GM19238 (cell line): ENCODE measurements around the gene GOLGA6A.
"Not testable (repeated sequence)": the region's sequence is repeated elsewhere in the genome, so short reads cannot be mapped to it uniquely, and the experiment has no call there.

Experiments
- DNase-seq: peaks from one replicate; pipeline ENCODE4 v3.0.0; 2011; ENCODE audit warnings: low spot score; ENCODE audit not compliant: insufficient read length

GOLGA6A gene

DNA sequence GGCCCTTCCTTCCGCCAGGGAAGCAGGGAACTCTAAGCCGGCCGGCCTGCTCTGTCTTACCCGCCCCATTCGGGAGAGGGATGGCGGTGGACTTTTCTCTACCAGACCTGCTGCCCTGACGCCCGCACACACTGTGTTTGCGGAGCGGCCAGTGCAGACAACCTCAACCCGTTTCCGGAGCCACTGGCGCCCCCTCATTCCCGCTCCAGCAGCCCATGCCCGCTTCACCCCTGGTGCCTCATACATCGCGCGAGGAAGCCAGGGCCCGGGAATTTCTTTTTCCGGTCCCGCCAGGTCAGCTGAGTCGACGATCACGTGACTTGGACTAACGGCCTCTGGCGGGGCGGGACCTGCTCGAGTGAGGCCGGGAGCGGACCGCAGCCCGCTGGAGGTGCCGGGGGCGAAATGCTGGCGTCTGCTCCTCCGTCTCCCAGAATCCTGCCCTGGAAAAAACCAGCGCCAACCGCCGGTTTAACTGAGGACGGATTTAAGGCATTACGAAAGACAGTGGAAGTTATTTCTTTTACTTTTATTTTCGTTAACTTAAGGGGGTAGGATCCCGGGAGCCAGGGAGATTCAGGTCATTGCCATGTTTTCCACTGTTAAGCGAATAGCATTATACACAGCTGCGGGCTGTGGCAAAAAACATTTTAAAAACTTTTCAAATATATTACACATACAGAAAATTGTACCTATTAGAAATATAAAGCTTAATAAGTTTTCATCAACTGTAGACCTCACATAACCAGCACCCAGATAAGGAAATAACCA, 17.8 kb upstream of the GOLGA6A start:
- DNase-seq, result peak; percentile 85

DNA sequence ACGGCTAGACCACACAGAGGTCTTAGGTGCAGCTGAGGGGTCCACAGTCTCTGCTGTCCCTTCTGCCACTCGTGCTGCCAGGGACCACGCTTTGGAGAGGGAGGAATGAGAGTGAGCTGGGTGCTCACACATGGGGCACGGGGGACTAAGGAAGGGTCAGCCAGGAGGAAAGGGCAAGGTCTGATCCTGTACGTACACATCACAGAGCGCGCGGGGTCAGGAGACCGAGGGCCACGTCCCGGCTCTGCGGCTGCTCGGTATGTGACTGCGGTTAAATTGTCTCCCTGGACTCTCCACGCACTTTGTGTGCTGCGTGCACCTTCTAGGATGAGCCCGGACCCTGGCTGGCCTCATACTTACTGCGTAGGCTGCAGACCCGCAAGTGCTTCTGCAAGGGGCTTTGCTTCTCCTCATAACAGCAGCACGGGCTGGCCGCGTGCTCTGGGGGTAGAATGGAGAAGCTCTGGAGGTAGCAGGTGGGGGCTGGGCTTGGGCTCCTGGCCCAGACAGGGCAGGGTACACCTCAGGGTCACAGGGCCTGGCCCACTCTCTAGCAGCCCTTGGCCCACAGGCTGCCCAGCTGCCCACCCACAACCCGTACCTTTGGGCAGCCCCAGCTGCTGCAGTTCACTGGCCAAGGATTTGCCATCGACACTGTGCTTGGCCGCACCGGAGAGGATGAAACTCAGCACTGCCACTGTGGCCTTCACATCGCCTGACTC, 14.6 kb upstream of the GOLGA6A start:
- not testable (repeated sequence) for DNase-seq

DNA sequence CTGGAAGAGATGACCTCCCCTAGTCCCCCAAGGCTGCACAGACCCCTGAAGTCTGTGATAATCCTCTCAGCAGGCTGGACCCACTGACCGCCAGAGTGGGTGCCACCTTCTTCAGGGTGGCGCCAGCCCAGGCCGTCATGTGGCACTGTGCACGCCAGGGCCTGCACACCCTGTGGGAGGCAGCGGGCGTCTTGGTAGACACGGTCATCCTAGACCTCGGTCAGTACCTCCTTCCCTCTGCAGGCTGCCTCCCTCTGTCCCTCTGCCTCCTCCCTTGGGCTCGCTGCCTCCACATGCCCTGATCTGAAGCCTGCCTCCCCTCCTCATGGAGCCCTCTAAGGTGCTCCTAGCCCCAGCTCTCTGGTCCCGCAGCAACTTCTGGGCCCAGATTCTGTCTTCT, 13.3 kb upstream of the GOLGA6A start:
- DNase-seq, result not testable (repeated sequence)

DNA sequence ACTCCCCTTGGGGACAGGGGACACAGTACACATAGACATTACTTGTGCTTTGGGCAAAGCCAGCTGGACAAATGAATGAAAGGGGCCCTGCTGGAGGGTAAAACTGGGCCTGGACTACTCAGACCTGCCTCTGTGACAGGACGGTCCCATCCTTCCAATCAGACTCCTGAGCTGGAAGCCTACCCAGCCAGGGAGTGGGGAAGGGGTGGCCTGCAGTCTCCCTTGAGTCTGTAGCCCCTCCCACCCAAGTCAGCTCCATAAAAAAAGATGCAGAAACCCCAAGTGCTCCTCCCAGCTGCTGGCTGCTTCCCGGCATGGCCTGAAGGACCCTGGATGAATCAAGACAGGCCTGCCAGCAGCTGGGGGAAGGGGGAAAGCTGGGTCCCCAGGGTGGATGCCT, 12.2 kb upstream of the GOLGA6A start:
- DNase-seq, result not testable (repeated sequence)

DNA sequence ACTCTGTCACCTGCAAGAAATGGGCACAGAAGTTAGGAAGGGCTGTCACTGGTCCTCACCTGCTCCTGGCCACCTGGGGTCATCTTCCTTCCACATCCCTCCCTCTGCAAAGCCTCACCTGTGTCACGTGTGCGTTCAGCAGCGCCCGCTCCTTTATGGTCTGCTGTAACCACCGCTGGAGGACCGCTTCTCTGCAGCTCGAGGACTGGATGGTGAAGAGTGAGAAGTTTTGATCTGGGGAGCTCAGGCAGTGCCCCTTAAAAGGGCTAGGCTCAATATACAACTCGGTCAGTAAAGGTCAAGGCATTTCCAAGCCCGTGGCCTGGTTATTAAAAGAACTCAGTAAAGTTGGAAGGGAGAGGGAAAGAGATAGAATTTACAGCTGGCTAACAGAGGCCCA, 6.6 kb downstream of the GOLGA6A start:
- DNase-seq, result not testable (repeated sequence)

DNA sequence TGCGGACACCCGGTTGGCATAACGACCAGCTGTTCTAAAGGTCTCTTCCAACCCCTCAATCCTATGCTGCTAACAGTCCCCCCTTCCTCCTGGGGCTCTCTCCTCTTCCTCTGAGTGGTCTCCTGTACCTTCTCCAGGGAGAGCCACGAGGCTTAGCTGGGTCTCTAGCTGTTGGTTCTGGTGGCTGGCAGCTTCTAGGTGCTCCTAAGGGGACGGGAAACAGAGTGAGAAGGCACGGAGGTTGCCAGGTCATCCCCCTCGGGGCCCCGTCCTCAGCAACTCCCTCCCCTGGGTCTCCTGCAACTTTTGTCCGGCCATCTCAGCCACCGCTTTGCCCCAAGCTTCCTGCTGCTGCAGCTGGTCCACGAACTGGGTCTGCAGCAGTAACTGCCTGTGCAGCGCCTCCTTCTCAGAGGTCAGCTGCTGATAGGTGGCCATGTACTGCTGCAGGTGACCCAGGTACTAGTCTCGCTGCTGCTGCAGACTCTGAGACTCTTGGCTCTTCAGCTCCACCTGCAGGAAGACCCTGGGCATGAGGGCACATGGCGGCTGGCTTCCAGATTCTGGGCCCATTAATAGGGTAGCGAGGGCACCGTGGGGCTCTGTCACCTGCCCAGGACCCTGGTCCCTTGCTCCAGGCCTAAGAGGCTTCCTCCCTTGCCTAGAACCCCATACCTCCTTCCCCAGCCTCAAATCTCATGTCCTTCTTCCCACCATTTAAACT, 9.6 kb downstream of the GOLGA6A start:
- not testable (repeated sequence) for DNase-seq

DNA sequence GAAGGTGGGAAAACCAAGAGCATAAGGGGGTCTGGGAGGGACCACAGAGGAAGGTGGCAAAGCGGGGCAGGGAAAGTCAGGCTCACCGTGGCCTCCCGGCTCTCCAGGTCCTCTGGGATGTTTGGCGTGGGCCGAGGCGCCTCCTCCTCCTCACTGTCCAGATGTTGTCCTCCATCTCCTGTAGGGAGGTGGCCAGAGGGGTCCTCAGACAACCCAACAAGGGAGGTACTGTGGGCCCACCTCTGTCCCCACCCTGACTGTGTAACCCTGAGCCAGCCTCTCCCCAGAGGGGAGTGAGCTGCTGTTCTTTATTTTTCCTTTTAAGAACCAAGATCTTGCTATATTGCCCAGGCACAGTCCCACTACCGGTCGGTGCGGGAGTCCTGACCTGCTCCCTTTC, 10.2 kb downstream of the GOLGA6A start:
- not testable (repeated sequence) for DNase-seq

DNA sequence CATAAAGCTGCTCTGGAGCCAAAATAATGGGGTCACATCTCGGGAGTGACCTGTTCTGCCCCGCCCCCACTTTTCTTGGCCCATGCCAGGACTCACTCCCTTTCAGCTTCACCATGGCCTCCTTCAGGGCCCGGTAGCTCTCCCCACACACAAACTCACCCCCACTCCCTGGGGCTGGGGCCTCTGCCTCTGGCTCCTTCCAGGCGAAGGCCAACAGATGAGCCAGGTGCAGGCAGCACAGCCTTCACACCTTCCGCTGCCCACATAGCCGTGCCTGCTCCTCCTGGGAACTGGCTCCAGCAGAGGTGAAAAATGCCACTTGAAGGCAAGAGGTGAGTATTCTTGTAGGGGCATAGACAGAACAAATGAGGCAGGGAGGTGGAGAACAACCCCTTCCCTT, 10.7 kb downstream of the GOLGA6A start:
- DNase-seq, result not testable (repeated sequence)

DNA sequence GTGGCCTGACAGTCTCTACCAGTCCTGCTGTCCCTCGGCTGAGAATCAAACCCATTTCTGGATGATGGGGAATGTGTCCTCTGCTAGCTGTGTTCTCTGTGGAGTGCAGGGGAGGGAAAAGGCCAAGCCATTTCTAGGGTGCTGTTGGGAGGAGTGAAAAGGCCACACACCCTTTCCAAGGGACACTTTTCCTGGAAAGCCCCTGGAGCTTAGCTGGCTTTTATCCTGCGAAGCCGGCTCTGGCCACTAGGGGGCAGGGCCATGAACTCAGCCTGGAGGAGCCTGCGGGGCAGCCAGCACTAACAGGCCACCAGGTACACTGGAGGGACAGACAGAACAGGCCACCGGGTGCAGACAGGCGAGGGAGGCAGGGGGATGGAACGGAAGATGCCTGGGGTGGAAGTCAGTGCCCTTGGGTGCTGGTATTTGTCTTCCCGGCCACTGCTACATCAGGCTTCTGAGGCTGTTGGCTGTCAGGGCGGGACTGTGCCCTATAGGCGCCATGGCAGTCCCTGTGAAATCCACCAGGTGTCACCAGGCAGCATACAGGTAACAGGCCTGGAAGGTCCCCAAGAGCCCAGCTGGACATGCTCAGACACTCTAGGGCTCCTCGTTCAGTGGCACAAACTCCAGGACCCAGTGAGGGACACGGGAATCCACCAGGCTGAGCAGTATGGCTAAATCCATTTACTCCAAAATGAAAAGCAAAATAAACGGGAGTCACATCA, 16.5 kb downstream of the GOLGA6A start:
- DNase-seq, result not testable (repeated sequence)

DNA sequence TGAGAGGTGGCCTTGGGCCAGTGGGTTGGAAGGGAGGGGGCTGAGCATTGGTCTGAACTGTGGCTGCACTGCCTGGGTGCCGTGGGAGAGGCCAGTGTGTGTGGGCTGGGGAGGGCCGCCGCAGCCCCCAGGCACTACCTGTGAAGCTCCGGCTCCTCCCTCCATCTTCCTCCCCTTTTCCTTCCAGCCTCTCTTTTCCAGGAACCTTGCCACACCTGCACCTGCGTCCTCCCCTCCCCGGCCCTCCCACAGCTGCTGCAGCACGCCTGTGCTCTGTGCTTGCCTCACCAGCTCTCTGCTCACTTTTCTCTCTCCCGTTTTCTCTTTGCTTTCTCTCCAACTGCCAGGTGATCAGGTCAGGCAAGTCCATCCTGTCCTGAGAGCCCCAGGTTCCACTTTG, 17.5 kb downstream of the GOLGA6A start:
- DNase-seq, result not testable (repeated sequence)

DNA sequence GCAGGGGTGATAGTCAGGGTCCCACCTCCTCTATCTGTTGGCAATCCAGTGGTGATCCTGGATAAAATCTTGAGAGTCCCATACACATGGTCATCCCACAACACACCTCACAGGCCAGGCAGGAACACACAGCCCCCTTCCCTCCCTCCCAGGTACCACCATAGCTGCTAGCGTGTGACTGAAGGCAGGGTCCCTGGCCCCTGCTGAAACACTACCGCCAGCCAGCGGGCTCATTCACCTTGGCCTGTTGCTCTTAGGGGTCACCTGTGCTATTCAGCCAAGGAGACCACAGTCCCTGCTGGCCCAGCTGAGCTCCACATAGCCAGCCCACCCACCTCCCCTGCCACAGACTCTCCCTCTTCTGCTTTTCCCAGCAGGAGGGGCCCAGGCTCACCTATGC, 18.2 kb downstream of the GOLGA6A start:
- DNase-seq, result not testable (repeated sequence)

DNA sequence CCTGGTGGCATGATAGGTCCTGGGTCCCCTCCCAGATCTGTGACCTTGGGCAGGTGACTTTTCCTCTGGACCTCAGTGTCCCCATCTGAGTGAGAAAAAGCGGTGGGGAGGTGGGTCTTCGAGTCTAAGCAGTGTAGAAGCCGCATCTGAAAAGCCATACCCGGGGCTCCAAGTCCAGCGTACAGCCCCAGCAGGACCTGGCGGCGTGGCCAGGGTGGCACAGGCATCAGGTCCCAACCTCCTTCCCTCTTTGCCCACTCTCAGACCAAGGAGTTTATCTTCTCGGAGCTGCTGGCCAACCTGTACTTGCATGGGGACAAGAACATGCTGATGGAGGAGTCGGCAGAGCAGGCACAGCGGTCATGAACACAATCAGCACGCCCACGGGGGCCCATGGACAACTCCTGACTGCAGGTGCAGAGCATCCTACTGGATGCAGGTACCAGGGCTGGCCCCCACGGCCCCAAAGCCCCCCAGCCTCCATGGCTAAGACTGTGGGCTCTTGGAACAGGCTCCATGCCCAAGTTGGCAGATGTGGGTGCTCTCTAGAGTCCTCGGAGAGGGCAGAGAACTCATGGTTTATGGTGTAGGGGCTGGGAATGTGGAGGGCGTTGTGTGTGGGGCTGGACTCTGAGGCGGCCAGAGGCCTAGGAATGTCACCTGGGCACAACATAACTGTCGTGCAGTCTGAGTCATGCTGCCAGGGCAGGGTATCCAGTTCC, 18.8 kb downstream of the GOLGA6A start:
- DNase-seq, result not testable (repeated sequence)

DNA sequence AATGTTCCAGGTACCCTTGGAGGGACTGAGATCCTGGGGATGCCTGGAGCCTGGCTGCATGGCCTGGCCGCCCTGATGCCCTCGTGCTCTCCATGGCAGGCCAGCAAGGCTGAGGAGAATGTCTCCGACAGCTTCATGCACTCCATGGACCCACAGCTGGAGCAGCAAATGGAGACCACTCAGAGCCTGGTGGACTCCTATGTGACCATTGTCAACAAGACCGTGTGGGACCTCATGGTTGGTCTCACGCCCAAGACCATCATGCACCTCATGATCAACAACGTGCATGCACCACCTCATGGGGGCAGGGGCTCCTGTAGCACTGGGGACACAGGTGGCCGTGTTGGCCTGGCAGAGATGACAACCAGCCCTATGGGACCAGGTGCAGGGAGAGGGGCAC, 19.7 kb downstream of the GOLGA6A start:
- DNase-seq, result no peak

DNA sequence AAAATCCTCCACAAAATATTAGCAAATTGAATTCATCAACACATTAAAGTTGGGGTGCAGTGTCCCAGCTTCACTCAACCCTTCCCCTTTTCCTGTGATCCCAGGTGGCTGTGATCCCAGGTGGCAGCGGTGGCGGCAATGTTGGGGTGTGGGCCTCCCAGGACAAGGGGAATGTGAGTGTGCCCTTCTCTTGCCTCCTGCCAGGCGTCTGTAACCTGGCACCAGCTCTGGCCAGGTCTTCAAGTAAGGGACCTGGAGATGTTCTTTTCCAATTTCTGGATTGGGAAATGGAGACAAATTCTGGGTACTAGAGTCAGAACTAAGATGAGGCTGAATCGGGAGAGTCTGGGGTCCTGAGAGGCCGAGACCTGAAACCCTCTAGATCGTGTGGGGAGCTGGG, 20.1 kb downstream of the GOLGA6A start:
- DNase-seq, result no peak

DNA sequence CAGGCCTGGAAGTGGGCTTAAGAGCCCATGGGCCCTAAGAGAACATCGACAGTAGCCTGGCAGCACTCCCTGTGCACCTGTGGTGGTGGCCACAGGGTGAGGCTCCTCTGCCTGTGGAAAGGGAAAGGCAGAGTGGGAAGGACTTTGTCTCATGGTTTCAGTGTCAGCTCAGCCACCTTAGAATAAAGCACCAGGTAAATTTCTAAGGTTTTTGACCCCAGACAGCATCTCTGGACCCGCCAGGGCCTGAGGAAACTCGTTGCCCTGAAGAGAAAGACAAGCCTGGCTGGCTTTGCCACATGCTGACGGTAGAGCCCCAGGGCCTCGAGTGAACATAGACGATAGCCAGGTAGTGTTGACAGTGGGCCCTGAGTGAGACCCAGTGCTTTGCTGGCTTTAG, 22.1 kb downstream of the GOLGA6A start:
- DNase-seq, result no peak

DNA sequence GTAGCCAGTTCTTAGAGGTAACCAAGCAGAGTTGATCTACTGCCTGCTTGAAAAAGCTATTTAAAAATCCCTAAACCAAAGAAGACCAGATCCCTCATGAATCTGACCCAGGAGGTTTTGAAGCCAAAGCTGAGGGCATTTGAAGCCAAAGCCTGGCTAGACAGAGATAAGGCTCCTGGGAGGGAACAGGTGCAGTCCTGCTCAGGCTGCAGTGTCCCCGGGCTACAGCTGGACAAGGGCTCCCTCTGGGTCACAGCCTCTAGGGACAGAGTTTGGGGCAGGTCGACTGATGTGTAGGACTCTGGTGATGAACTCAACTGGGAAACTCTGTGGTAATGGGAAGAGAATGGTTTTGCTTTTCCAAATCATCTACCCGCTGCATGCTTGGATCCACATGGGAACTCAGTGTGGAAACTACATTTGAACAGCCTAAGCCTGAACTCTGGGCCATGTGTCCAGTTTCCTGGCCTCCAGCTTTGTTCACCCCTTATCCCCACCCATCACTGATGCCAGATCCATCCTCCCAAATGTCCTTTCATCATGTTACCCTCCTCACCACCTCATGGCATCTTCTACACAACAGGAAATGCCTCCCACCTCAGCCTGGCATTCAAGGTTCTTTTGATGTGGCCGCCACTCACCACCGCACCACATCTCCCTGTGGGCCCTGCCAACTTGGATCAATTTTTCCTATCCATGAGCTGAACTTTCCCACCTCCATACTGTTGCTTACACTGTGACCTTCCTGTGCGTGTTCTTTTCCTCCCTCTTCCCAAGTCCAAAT, 23.1 kb downstream of the GOLGA6A start:
- not testable (repeated sequence) for DNase-seq

DNA sequence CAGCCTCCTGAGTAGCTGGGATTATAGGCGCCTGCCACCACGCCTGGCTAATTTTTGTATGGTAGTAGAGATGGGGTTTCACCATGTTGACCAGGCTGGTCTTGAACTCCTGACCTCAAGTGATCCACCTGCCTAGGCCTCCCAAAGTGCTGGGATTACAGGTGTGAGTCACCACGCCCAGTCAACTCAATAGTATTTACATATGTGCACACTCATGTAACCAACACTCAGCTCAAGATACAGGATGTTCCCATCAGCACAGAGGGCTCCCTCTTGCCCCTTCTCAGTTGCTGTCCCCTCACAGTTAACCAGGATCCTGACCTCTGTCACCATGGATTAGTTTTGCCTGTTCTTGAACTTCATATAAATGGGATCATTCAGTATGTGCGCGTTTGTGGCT, 26.0 kb downstream of the GOLGA6A start:
- not testable (repeated sequence) for DNase-seq

DNA sequence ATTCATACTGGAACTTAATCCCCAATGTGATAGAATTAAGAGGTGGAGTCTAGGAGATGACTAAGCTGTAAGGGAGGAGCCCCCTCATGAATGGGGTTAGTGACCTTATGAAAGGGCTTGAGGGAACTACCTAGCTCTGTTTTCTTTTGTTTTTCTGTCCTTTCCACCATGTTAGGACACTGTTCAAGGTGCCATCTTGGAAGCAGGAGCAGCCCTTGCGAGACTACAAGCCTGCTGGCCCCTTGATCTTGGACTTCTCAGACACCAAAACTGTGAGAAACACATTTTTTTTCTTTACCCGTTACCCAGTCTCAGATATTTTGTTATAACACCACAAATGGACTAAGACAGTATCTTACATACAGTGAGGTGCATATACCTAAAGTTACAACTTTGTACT, 26.5 kb downstream of the GOLGA6A start:
- no peak for DNase-seq

DNA sequence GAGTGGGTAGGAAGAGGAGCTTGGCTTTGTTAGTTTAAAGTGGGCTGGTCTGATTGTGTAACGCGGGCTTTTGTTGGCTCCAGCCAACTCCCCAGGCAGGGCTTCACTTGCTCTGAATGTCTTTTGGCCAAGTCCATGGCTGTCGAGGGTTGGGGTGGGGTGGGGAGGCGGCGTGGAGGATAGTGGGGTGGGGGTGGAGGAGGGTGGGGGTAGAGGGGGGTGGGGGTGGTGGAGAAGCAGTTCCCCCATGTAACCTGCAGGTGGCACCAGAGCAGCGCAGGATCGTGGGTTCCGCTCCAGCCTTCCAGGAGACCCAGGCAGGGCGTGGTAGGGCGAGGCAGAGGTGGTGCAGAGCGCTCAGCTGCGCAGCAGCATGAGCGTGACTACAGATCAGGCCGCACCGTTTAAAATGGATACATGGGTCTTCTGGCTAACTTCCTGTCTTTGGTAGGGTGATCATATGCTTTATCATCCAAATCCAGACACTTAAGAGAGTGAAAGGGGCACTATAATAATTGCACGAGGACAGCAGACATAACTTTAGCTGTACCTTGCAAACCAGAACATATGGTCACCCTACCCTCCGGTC, 28.3 kb downstream of the GOLGA6A start:
- DNase-seq, result peak; percentile 57

DNA sequence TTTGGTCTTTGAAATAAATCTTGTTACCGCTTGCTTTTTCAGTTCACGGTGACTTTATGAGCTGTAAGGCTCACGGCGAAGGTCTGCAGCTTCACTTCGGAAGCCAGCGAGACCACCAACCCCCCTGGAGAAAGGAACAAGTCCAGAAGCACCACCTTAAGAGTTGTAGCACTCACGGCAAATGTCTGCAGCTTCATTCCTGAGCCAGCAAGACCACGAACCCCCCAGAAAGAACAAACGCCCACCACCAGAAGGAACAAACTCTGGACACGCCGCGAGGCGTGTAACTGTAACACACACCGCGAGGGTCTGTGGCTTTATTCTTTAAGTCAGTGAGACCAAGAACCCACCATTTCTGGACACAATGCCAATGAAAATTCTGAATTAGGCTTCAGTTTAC, 28.8 kb downstream of the GOLGA6A start:
- DNase-seq, result no peak
